Activated CD8-positive, alpha-beta memory T cell treated with anti-CD3 and anti-CD28 coated beads for 24 hours (primary cell): Measurements from ENCODE around the gene AKAP10.
"Not testable (repeated sequence)": the region's sequence is repeated elsewhere in the genome, so short reads cannot be mapped to it uniquely, and the experiment has no call there.

Source experiments
- DNase-seq: peaks from one replicate; pipeline ENCODE4 v3.0.0-alpha.2; 2020

The AKAP10 gene

GRCh38 chr17:19911033-19911432 lies 66.6 kb downstream of the AKAP10 start:
- DNase-seq = no peak

GRCh38 chr17:19909139-19909538 lies 68.5 kb downstream of the AKAP10 start:
- DNase-seq = no peak

GRCh38 chr17:19905502-19905901 lies 72.1 kb downstream of the AKAP10 start:
- no peak for DNase-seq

GRCh38 chr17:19904924-19905323 lies 72.7 kb downstream of the AKAP10 start:
- no peak for DNase-seq

- no peak for DNase-seq
These were observed 73.2 kb downstream of the AKAP10 start for GRCh38 chr17:19904412-19904811.

GRCh38 chr17:19900809-19901208 lies 76.8 kb downstream of the AKAP10 start:
- no peak for DNase-seq

- no peak for DNase-seq
These were observed 79.7 kb downstream of the AKAP10 start for GRCh38 chr17:19897903-19898302.

GRCh38 chr17:19897090-19897837 lies 80.4 kb downstream of the AKAP10 start:
- DNase-seq = no peak

GRCh38 chr17:19896679-19897078 lies 80.9 kb downstream of the AKAP10 start:
- DNase-seq = no peak

- not testable (repeated sequence) for DNase-seq
These were observed 87.1 kb downstream of the AKAP10 start for GRCh38 chr17:19890554-19890953.

- DNase-seq = not testable (repeated sequence)
These were observed 87.6 kb downstream of the AKAP10 start for GRCh38 chr17:19890001-19890400.

- DNase-seq = no peak
These were observed 91.5 kb downstream of the AKAP10 start for GRCh38 chr17:19886116-19886515.

- DNase-seq = no peak
These were observed 94.0 kb downstream of the AKAP10 start for GRCh38 chr17:19883537-19884215.

- no peak for DNase-seq
These were observed 97.2 kb downstream of the AKAP10 start for GRCh38 chr17:19880393-19880792.

- no peak for DNase-seq
These were observed 100.2 kb downstream of the AKAP10 start for GRCh38 chr17:19877364-19877945.

- DNase-seq = no peak
These were observed 101.0 kb downstream of the AKAP10 start for GRCh38 chr17:19876529-19877161.

- no peak for DNase-seq
These were observed 103.4 kb downstream of the AKAP10 start for GRCh38 chr17:19874256-19874655.

GRCh38 chr17:19873346-19873745 lies 104.3 kb downstream of the AKAP10 start:
- no peak for DNase-seq

GRCh38 chr17:19868079-19868395 lies 109.6 kb downstream of the AKAP10 start:
- no peak for DNase-seq

GRCh38 chr17:19867329-19868078 lies 110.1 kb downstream of the AKAP10 start, which contains the start of gene ULK2:
TSS of gene ULK2 (minus strand) at chr17:19867936. CDS start at chr17:19867417, 519 bp downstream.
- DNase-seq = peak; percentile 84

- DNase-seq = peak; percentile 81
These were observed 110.6 kb downstream of the AKAP10 start for GRCh38 chr17:19867079-19867328.

GRCh38 chr17:19865021-19865420 lies 112.6 kb downstream of the AKAP10 start:
- DNase-seq = no peak

GRCh38 chr17:19860647-19861177 lies 116.9 kb downstream of the AKAP10 start:
- not testable (repeated sequence) for DNase-seq
